Stimulated activated CD4-positive, alpha-beta T cell treated with anti-CD3 and anti-CD28 coated beads, Interleukin-4, amount 100 ng/mL, for 24 hours (primary cell): ENCODE measurements around the gene CDC26.
"Not testable (repeated sequence)": the region's sequence is repeated elsewhere in the genome, so short reads cannot be mapped to it uniquely, and the experiment has no call there.

Experiments used
- DNase-seq: peaks from one replicate; pipeline ENCODE4 v3.0.0-alpha.2; 2020

Gene CDC26

GRCh38 chr9:113237026-113237425, 38.3 kb downstream of the CDC26 start:
- no peak for DNase-seq

- not testable (repeated sequence) for DNase-seq
These were observed 39.6 kb downstream of the CDC26 start for GRCh38 chr9:113235701-113236255.

GRCh38 chr9:113231701-113232100, 43.7 kb downstream of the CDC26 start:
- no peak for DNase-seq

- DNase-seq: no peak
These were observed 47.2 kb downstream of the CDC26 start for GRCh38 chr9:113228130-113228665.

GRCh38 chr9:113227436-113227835, 47.9 kb downstream of the CDC26 start:
- DNase-seq: no peak

GRCh38 chr9:113223963-113224362, 51.4 kb downstream of the CDC26 start:
- DNase-seq: no peak

- DNase-seq: no peak
These were observed 52.9 kb downstream of the CDC26 start for GRCh38 chr9:113222482-113222841.

GRCh38 chr9:113221800-113222481, 53.4 kb downstream of the CDC26 start:
- no peak for DNase-seq

GRCh38 chr9:113221003-113221799, 54.2 kb downstream of the CDC26 start, which contains the start of the genes FKBP15 and SLC31A1:
Gene FKBP15 (minus strand): TSS chr9:113221277. CDS start chr9:113221243, 34 bp downstream.
Gene SLC31A1 (plus strand): TSS chr9:113221544. CDS start chr9:113256149, 34,605 bp downstream.
- peak; percentile 97 for DNase-seq

- DNase-seq: peak; percentile 7
These were observed 54.8 kb downstream of the CDC26 start for GRCh38 chr9:113220467-113221002.

GRCh38 chr9:113219969-113220368, 55.4 kb downstream of the CDC26 start:
- DNase-seq: peak; percentile 26

GRCh38 chr9:113219186-113219936, 56.0 kb downstream of the CDC26 start:
- DNase-seq: no peak
